Keratinocyte (primary cell): Measurements from ENCODE around the gene PHACTR2. TPM values are rescaled to one million over a fixed set of nuclear protein-coding genes. Genes with fewer than 3 reads are reported as not detected.

Experiments used
- DNase-seq: peaks from one replicate; pipeline ENCODE4 v3.0.0-alpha.2; 2011; ENCODE audit warnings: low read depth, missing footprints, low spot score
- FAIRE-seq: peaks from 2 replicates; lab custom pipeline; 2011; peaks lifted over from hg19 to GRCh38; lab: Jason Lieb, UNC
- H2AFZ ChIP-seq: 2 replicates; pipeline ENCODE4 v1.6.0; 2012; ENCODE audit warnings: low read length, control low read depth, inconsistent platforms; ENCODE audit not compliant: control insufficient read depth
- H3K27ac ChIP-seq: 2 replicates; pipeline ENCODE4 v1.5.1; 2011; ENCODE audit warnings: low read length; ENCODE audit not compliant: control insufficient read depth, insufficient read depth
- H3K27me3 ChIP-seq: 3 replicates; pipeline ENCODE4 v1.6.0; 2011; ENCODE audit warnings: low read length; ENCODE audit not compliant: control insufficient read depth, insufficient read depth; ENCODE audit errors: extremely low read depth
- H3K36me3 ChIP-seq, 2 experiments: 2 replicates in 1 of 2; 3 replicates in 1 of 2; pipeline ENCODE4 v1.5.1; 2011; ENCODE audit warnings: low read length in 2 of 2, mild to moderate bottlenecking in 1 of 2; ENCODE audit not compliant: control insufficient read depth in 2 of 2, insufficient read depth in 2 of 2; ENCODE audit errors: extremely low read depth in 1 of 2
- H3K4me1 ChIP-seq: 3 replicates; pipeline ENCODE4 v1.5.1; 2011; ENCODE audit warnings: low read length; ENCODE audit not compliant: control insufficient read depth, insufficient read depth; ENCODE audit errors: extremely low read depth
- H3K4me2 ChIP-seq: 3 replicates; pipeline ENCODE4 v1.6.0; 2011; ENCODE audit warnings: low read depth, low read length; ENCODE audit not compliant: control insufficient read depth, insufficient read depth; ENCODE audit errors: extremely low read depth
- H3K4me3 ChIP-seq, 3 experiments: fragments of 200-600 bp in 1 of 3; sonication (generic) in 1 of 3; 2 replicates in 2 of 3; 3 replicates in 1 of 3; pipeline ENCODE4 v1.5.1; 2011 to 2016; ENCODE audit warnings: low read length in 3 of 3, mild to moderate bottlenecking in 3 of 3, control low read depth in 2 of 3, inconsistent platforms in 1 of 3, low read depth in 1 of 3, mixed read lengths in 1 of 3, mixed run types in 1 of 3, moderate library complexity in 1 of 3; ENCODE audit not compliant: control insufficient read depth in 2 of 3, insufficient read depth in 2 of 3; ENCODE audit errors: extremely low read depth in 1 of 3
- H3K79me2 ChIP-seq: 2 replicates; pipeline ENCODE4 v1.6.0; 2012; ENCODE audit warnings: low read length; ENCODE audit not compliant: control insufficient read depth, insufficient read depth
- H3K9ac ChIP-seq: 3 replicates; pipeline ENCODE4 v1.6.0; 2011; ENCODE audit warnings: low read length; ENCODE audit not compliant: control insufficient read depth, insufficient read depth; ENCODE audit errors: extremely low read depth
- H3K9me1 ChIP-seq: 3 replicates; pipeline ENCODE4 v1.6.0; 2011; ENCODE audit warnings: low read length; ENCODE audit not compliant: control insufficient read depth, insufficient read depth; ENCODE audit errors: extremely low read depth
- H3K9me3 ChIP-seq: 2 replicates; pipeline ENCODE4 v1.5.1; 2012; ENCODE audit warnings: low read depth, low read length; ENCODE audit not compliant: control insufficient read depth
- H4K20me1 ChIP-seq: 3 replicates; pipeline ENCODE4 v1.6.0; 2011; ENCODE audit warnings: low read length; ENCODE audit not compliant: control insufficient read depth, insufficient read depth; ENCODE audit errors: extremely low read depth
- CTCF ChIP-seq, 3 experiments: IDR thresholded peaks in 1 of 3; conservative IDR thresholded peaks in 1 of 3; optimal IDR thresholded peaks in 1 of 3; 2 replicates in 2 of 3; 3 replicates in 1 of 3; pipeline versions ENCODE3 to v1.5.1; 2011; ENCODE audit warnings: low read length in 3 of 3, mild to moderate bottlenecking in 3 of 3, moderate library complexity in 2 of 3, control low read depth in 1 of 3, inconsistent platforms in 1 of 3; ENCODE audit not compliant: insufficient read depth in 2 of 3; ENCODE audit errors: extremely low read depth in 1 of 3
- EZH2 ChIP-seq: IDR thresholded peaks from one replicate; pipeline ENCODE4 v1.6.1; 2012; ENCODE audit warnings: inconsistent platforms, mild to moderate bottlenecking, low read length, moderate library complexity
- dilution Hi-C: fragments of 300-500 bp; cut with MboI; formaldehyde crosslinking; loops from one replicate; pipeline ENCODE4 v1.7.0; 2020; ENCODE audit warnings: low sequenced_read_pairs; ENCODE audit not compliant: extremely low pct_ligation_motif_present
- polyA plus RNA-seq, 5 experiments: library from polyadenylated mRNA; depleted of rRNA in 3 of 5; stranded (reverse) in 3 of 5; stranded (forward) in 1 of 5; unstranded in 1 of 5; fragments of >200 nt; gene quantifications; 1 replicate in 1 of 5; 2 replicates in 3 of 5; 3 replicates in 1 of 5; pipeline versions ENCODE4 v1.2.1 to v1.2.3, GENCODE V29; 2011 to 2012; ENCODE audit warnings: missing spikeins in 2 of 5, low read depth in 1 of 5, low replicate concordance in 1 of 5

Gene PHACTR2
- polyA plus RNA-seq, 1 donor (not counting 4 experiments of a cell fraction or from before 2014, with no cell fraction given), result 9.4 TPM

- TF ChIP-seq CTCF (optimal IDR thresholded peaks at IDR 0.05 in 1 of 3, IDR thresholded peaks at IDR 0.05 in 1 of 3, conservative IDR thresholded peaks at IDR 0.05 in 1 of 3; ENCODE audit: extremely low read depth in 1 of 3, insufficient read depth in 2 of 3, low read length in 3 of 3) (no peak), EZH2 (no peak)
- Histone ChIP-seq H4K20me1 (no peaks in the 10 kb centered on the region), H3K27ac (no peak overlapping the region), H3K9ac (no peak overlapping the region), H2AFZ (no peak overlapping the region), H3K9me1 (no peaks in the 10 kb centered on the region), H3K4me2 (no peak overlapping the region), H3K36me3 (no peaks in the 10 kb centered on the region), H3K9me3 (no peaks in the 10 kb centered on the region), H3K79me2 (no peaks in the 10 kb centered on the region), H3K4me1 (no peaks in the 10 kb centered on the region), H3K4me3 (no peak overlapping the region), H3K27me3 (no peaks in the 10 kb centered on the region)
- dilution Hi-C loops, result no loop called here
- FAIRE-seq (no peak), DNase-seq (no peak)
Measured at GRCh38 chr6:143802833-143803565, 125.2 kb downstream of the PHACTR2 start.

GRCh38 chr6:143803769-143804568 is 126.2 kb downstream of the PHACTR2 start:
- Histone ChIP-seq H3K4me3 (no peak overlapping the region), H3K9me1 (no peaks in the 10 kb centered on the region), H2AFZ (no peak overlapping the region), H4K20me1 (no peaks in the 10 kb centered on the region), H3K79me2 (no peaks in the 10 kb centered on the region), H3K27ac (no peak overlapping the region), H3K9me3 (no peaks in the 10 kb centered on the region), H3K36me3 (no peaks in the 10 kb centered on the region), H3K9ac (no peak overlapping the region), H3K4me1 (no peaks in the 10 kb centered on the region), H3K27me3 (no peaks in the 10 kb centered on the region), H3K4me2 (no peak overlapping the region)
- dilution Hi-C loops, result no loop called here
- no peak for FAIRE-seq
- no peak for DNase-seq
- TF ChIP-seq CTCF (optimal IDR thresholded peaks at IDR 0.05 in 1 of 3, IDR thresholded peaks at IDR 0.05 in 1 of 3, conservative IDR thresholded peaks at IDR 0.05 in 1 of 3; ENCODE audit: extremely low read depth in 1 of 3, insufficient read depth in 2 of 3, low read length in 3 of 3) (no peak), EZH2 (no peak)
